NCI-H748 treated with DMSO at 0.1 percent for 48 hours (cell line): ENCODE results near the gene JCAD.
"Not testable (repeated sequence)": the region's sequence is repeated elsewhere in the genome, so short reads cannot be mapped to it uniquely, and the experiment has no call there.

Experiments
- DNase-seq: peaks from one replicate; lab custom pipeline; 2025; lab: John Stamatoyannopoulos, UW

The JCAD gene, protein sequence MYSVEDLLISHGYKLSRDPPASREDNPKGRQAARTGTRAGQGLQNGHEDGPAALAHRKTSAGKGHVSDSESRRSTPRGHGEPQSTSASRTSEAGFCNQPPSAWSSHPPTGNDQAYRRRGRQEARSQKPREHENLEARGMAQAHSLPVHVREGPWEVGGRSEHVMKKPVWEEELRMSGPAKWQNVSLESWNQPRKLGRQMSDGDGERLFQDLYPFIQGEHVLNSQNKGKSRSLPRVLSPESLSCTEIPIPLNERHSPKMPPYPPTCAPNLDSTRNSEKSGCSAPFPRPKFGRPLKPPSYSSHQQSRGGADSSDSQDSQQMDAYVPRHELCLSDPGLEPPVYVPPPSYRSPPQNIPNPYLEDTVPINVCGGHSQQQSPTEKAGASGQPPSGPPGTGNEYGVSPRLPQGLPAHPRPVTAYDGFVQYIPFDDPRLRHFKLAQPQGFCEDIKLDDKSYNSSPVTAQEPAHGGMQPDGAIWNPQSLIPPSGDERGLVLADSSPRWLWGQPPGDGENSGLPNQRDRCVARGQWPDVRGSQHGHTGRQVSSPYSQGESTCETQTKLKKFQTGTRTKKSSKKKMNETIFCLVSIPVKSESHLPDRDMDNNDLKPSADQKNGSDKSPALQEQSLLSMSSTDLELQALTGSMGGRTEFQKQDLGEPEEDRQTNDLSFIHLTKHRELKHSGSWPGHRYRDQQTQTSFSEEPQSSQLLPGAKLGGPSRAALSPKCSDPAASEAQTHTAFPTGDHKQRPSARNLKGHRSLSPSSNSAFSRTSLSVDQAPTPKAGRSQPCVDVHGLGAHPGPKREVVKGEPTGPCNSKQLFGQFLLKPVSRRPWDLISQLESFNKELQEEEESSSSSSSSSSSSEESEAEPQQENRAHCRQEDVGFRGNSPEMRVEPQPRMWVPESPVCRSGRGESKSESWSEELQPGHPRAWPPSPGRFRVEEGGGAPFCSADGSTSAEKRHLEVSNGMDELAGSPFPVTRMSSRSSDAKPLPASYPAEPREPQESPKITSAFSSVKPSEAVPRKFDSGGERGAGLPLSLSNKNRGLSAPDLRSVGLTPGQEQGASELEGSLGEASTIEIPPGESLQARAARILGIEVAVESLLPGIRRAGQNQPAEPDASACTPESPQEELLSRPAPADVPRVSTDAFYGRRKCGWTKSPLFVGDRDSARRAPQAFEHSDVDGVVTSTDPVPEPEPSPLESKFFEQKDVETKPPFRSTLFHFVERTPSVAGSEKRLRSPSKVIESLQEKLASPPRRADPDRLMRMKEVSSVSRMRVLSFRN (N-terminal part only)

DNA sequence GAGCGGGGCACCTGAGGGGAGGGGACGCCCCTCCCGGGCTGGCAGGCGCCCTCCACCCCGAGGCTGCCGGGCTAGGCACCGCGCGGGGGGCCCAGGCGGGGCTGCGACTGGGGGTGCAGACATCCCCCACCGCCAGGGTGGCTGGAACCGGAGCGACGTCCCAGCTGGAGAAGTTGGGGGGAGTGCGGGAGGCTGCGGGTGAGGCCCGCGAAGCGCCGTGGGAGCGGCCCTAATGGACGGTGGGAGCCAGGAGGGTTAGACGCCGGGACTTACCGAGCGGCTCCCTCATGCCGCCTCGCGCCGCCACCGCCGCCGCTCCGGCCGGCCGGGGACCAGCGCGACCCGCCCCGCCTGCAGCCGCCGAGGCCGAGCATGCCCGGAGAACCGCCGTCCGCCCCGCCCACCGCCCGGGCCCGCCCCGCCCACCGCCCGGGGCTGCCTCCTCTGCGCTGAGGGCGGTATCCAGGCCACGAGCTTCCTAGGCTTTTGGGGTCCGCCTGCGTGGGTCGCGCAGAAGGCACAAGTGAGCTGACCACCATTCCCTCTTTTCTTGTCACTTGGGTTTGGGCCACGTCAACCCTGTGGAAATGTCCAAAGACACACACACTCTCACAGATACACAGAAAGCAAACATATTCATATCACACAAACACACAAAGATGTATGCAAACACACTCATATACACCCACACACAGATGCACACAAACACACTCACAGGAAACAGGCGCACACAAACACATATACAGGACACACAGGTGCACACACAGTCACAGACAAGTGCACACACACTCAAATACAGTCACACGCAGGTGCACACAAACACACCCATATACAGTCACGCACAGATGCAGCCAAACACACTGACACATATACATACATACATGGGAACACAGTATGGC is at the start of gene JCAD:
TSS of gene JCAD (minus strand) at position 378 of the 899 bp plus-strand sequence. CDS start 11,774 bp downstream, outside the sequence.
- DNase-seq, result peak; percentile 16

DNA sequence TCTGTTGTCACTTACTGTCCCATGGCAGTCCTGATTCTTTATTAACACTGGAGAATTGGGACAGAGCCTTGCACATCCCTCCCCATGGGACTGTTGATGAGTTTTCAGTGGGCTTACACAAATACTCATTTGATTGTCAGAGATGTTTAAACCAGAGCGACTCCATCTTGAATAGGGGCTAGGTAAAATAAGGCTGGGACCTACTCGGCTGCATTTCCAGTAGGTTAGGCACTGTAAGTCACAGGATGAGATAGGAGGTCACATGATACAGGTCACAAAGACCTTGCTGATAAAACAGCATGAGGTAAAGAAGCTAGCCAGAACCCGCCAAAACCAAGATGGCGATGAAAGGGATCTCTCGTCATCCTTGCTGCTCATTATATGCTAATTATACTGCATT is 47.6 kb upstream of the JCAD start:
- DNase-seq, result no peak

DNA sequence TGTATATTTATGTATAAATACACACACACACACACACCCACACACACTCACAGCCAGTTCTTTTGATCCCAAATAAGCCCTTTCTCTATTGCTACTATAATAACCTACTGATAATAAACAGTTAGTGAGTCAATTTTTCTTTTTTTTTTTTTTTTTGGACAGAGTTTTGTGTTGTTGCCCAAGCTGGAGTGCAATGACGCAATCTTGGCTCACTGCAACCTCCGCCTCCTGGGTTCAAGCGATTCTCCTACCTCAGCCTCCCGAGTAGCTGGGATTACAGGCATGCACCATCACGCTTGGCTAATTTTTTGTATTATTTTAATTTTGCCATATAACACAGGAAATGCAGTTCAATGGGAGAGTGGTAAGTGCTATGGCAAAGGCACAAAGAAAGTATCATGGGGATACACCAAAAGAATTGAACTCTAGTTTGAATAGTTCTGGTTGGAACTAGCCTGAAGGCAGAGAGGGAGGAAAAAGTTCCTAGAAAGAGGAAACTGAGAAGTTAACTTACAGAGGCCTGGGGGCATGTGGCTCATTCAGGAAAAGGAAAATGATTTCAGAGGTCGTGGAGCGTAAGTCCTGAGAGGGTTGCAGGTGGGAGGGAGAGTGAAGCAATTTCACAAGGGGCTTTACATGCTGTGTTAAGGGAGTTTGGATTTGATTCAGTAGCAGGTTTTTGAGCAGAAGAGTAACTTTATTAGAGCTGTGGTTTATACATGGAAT is 44.4 kb upstream of the JCAD start:
- no peak for DNase-seq

DNA sequence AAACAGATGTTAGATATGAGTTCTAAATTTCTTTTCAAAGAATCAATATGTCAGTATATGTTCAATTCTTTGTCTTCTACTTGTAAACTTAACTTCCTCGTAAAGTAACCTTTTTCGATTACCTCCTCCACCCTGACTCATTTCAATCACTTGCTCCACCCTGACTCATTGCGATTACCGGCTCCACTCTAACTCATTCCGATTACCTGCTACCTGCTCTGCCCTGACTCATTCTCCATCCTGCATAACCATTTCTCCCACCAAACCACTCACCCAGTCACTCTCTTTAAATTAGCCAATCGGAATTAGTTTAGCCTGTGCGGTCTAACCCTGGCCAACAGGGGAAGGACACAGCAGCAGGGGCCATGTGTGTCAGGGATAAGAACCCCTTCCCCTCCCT is 40.3 kb upstream of the JCAD start:
- DNase-seq, result not testable (repeated sequence)

DNA sequence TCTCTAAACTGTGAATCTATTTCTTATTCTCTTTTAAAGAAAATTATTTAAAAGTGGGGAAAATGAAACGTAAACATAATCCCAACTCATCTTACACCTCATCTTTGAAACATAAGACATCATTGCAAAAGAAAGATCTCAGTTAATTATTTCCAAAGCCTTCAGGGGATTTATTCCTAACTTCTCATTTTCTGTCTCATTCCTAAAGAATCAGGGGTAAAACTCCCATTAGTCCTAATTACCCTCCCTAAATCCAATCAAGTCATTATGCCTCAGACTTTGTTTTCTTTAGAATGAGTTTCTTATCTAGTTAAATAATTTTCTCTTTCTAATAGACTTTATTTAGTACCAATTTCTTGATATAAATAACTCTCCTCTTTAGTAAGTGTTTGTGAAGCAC is 39.7 kb upstream of the JCAD start:
- DNase-seq, result no peak

DNA sequence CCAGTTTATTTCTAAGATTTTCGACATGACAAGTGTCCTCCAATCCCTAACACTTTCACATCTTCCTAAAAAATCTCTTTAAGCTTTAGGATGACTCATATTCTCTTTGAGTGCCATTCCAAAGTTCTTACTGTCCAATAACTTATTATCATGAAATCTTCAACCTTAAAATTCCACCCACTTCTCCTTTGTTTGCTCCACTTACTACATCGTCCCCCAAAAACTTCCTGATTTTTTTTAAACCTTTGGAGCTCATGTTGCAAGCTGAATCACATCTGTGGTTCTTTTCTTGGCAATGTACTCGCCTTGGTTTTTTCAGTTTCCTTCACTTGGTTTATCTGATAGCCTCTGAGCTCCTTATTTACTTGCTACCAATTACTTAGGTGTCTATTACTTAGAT is 39.2 kb upstream of the JCAD start:
- no peak for DNase-seq

DNA sequence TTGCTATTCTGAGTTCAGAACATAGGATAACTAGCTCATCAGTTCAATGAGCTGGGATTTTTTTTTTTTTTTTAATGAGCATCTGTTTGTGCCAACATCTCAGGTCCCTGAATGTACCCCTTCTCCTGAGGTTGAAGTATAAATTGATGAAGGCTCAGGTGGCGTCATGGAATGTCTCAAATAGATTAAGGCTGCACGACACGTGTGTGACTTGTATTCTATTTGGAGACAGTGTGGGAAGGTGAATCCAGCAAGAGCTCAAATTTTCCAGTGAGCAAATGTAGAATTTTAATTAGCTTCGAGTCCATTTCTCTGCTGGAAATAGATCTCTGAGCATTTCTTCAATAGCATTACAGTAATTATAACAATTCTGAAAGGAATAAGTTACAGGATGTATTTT is 37.2 kb upstream of the JCAD start:
- no peak for DNase-seq

DNA sequence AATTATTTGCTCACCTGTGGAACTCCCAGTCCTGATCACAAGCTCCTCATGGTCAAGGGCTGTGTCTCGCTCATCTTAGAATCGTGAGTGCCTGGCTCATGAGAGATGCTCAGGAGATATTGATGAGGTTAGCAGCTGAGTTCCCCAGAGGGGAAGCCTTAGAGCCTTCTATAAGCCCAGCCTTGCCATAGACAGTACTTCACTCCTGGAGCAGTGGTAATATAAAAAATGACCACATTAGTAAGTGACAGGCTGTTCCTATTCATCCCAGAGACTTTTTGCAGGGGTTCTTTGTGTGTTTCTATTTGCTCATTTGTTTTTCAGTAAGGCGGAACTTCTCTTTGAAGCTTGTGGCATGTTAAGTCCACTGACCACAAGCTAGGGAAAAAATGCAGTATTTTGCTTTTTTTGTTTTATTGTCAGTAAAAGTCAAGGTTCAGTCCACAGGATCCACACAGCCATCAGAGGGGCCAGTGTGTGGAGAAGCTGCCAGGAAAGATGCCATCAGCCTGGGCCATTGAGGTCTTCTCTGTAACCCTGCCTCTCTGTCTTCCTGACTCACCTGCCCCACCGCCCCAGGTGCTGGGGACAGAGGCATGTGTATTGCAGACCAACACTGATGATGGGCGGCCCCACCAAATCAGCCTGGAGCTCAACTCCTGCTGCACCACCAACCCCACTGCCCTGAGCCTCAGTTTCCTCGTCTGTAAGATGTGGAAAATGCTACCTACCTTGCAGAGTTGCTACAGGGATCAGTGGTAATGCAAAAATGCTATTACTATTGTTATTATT is 36.4 kb upstream of the JCAD start:
- DNase-seq, result no peak

DNA sequence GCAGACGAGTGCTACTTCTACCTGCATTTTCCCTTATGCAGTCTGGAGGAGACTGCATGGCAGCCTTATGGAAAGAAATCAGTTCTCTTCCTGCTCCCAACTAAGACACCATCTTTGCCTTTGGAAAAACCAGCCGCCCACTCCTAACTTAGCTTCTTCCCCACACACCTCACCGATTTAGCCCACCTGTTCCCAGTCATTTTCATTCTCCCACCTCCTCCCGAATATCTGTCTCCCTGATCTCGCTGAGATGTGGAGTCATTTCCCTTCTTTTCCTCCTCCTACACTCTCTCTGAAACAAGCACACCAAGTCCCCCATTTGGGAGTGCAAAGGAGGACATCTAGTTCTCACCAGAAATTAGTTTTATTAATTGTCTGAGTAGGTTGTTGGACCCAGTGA is 35.2 kb upstream of the JCAD start:
- no peak for DNase-seq

DNA sequence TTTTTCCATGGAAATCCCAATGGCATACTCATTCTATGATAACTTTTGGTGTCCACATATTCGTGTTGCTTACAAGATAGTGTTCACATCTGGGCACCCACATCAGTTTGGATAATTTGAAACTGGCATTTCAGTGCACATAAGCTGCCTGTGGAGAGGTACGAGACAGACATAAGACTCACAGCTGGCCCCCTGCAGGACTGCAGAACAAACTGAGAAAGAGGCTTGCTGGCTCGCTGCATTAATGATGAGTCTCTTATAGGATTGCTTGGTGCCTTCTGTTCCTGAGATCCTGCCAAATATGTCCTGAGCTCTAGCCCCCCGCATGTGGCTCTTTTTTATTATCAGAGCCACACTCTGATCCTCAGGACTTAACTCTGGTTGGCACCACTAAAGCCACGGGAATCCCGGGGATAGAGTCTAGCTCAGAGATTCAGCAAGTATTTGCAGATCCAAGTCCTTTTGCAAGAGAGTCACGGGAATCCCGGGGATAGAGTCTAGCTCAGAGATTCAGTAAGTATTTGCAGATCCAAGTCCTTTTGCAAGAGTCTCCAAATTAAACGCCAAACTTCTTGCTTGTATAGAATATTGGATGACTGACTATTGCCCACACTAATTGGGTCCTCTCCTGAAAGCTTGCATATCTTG is 34.0 kb upstream of the JCAD start:
- DNase-seq, result no peak

DNA sequence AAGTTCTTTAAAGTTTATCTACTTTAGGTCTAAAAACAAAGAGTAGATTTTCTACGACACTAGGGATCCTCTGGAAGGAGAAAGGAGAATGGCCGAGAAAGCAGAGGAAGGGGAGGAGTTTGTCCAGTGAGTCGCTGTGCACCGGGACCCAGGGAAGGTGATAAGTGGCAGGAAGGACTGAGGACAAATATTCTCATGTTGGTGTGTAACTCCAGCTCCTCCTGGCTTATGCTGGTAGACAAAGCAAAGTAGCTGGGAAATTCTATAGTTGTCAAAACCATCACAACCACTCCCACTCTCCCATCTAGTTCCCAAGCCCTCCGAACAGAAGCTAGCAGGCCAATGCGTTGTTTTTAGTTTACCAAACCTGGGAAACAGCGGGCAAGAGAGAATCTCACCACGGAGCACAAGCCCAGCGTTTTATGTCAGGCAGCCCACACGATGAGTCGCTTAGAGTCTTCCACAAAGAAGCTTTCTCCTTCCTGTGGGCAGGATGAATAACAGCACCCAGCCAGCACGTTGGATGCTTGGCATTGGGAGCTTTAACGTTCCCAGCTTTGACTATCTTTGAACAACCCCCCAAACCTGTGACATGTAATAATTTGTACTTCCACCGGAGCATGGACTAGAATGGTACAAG is 32.9 kb upstream of the JCAD start:
- no peak for DNase-seq

DNA sequence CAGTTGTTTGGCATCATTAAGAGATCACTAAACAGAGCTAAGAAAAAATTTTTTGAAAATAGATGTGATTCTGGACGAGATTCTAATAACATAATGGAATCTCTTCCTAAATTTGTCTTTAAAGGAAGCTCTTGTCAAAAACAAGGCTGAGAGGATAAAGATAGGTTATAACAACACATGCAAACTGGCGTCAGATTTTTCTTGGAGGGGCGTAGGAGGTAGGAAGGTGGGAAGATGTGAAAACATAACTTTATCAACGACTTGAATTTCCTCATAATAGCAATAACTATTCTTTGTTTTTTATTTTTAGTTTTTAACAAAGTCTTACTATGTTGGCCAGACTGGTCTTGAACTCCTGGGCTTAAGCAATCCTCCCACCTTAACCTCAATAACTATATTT is 31.8 kb upstream of the JCAD start:
- DNase-seq, result no peak

DNA sequence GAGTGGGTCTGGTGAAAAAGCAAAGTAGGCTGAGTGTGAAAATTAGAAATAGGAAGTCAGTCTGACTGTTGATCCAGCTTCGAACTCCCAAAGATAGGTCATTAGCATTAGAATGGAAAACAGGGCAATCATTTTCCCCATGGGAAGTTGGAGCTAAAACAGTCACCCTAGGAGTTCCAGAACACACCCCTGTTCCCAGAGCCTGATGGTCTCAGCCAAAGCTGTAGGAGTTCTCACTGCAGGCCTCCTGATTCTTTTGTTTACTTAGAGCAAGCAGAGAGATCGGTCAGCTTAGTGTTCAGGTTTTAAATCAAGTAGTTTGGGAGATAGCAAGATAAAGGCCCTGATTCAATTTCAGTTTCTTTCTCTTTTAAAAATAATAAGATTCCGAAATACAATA is 28.8 kb upstream of the JCAD start:
- no peak for DNase-seq

DNA sequence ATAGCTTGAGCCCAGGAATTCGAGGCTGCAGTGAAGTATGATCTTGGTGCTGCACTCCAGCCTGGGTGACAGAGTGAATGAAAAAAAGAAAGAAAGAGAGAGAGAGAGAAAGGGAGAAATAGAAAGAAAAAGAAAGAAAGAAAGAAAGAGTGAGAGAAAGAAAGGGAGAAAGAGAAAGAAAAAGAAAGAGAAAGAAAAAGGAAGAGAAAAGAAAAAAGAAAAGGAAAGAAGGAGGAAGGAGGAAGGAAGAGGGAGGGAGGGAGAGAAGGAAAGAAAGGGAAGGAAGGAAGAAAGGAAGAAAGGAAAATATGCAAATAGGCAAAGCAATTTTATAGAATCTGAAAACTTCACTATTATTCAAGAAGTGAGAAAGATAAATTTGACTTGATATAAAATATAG is 24.5 kb upstream of the JCAD start:
- no peak for DNase-seq

DNA sequence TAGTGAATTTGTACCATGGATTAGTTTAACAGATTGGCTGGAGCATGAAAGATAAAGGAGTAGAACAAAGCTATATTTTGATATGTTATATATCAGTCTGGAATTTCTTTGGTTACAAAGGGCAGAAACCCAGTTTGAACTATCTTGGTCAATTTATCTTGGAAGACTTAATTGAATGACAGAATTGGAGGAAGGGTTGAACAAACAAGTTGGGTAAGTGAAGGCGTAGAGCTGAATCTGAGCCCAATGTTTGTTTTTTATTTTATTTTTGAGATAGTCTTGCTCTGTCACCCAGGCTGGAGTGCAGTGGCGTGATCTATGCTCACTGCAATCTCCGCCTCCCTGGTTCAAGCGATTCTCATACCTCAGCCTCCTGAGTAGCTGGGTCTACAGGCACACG is 21.8 kb upstream of the JCAD start:
- DNase-seq, result no peak

DNA sequence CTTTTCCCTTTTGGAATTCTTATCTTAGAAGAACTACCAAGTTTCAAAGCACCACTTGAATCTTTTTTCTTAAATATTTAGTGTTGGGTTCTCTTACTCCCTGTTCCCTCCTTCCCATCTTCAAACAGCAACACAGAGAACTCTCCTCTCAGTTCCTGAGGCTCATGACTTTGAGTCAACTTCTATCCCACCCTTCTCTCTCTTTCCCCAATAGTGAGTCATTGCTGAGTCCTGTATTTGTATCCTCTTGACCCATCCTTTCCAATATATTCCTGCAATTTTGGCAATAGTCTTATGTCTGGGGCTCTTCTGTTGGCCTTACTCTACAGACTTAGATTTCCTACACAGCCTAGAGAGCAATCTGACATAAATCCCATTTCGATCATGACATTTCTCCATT is 20.8 kb upstream of the JCAD start:
- no peak for DNase-seq

DNA sequence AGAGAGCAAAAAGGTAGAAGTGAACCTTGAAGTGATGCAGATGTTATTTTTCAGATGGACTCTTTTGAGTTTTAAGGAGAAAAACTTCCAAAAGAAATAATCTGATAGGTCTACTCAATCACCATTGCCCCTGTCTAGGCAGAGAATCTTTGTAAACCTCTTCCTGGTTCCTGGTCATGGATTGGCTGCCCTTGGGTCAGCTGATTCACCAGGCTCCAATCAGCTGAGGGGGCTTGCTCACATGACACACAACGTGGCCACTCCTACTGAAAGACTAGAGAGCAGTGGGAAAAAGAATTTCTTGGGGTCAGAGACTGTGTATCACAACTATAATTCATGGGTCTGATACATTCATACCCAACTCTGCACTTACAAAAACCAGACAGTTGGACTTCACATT is 20.0 kb upstream of the JCAD start:
- DNase-seq, result no peak

DNA sequence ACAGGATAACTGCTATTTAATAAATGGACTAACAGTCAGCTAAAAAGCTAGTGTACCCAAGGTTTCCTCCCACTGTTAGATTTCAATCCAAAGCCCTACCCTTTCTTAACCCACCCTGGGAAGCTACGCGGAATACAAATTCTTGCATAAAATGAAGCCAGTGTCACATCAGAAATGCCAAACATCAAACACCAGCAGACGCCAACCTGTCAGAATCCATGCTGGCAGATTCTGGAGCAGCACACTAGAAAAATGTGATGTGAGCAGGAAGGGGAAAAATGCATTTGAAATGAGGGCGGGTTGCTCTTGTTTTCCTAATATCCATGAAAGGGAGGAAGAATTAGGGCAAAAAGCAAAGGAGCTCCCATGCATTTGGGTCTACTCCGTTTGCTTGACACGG is 16.1 kb upstream of the JCAD start:
- no peak for DNase-seq

DNA sequence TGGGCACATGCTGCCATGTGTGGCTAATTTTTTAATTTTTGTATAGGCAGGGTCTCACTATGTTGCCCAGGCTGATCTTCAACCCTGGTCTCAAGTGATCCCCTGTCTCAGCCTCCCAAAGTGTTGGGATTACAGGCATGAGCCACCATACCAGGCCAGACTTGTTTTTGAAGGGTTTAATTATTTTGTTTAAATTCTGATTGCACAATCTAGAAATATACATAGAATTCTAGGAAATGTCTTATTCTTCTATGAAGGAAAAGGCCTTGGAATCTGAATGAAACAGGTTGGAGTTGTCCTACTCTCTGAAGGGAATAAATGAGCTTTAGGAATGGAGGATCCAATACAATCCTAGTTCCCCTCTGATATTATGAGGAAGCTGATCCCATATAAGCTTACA is 15.5 kb upstream of the JCAD start:
- DNase-seq, result no peak
